DMS114 treated with DMSO at 0.1 percent for 48 hours (cell line): Measurements from ENCODE around the gene PPP2R3C.
A peak's percentile ranks its signal among the peaks of the same experiment; 100 is the strongest.
"Not testable (repeated sequence)": the region's sequence is repeated elsewhere in the genome, so short reads cannot be mapped to it uniquely, and the experiment has no call there.

Experiments
- DNase-seq: peaks from one replicate; lab custom pipeline; 2025; ENCODE audit not compliant: unreplicated experiment; lab: John Stamatoyannopoulos, UW

PPP2R3C gene

DNA sequence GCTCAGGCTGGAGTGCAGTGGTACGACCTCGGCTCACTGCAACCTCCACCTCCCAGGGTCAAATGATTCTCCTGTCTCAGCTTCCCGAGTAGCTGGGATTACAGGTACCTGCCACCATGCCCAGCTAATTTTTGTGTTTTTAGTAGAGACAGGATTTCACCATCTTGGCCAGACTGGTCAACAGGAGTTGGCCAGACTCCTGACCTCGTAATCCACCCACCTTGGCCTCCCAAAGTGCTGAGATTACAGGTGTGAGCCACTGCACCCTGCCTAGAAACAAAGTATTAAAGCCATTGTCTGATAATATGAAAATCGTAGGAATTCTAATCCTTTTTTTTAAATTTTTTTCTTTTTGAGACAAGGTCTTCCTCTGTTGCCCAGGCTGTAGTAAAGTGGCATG lies 56.1 kb downstream of the PPP2R3C start:
- DNase-seq, result not testable (repeated sequence)

DNA sequence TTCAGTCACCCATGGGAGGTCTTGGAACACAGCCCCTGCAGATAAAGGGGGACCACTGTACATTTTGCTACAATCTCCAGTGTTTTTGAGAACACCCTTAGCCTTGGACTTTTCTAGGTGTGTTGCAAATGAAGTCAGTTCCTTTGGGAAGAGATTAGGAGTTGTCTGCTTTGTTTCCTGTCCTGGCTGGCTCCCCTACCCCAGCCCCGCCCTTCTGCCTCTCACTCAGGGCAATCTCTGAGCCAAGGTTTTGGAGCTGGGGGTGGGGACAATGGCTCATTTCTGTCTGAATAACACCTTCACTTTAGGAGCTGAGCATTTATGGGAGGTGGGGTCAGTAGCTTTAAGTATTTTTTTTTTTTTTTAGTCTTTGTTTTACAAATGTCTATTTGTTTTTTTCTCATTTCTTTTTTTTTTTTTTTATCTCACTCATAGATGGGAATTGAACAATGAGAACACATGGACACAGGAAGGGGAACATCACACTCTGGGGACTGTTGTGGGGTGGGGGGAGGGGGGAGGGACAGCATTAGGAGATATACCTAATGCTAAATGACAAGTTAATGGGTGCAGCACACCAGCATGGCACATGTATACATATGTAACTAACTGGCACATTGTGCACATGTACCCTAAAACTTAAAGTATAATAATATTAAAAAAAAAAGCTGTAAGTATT lies 60.5 kb downstream of the PPP2R3C start:
- DNase-seq, result not testable (repeated sequence)

DNA sequence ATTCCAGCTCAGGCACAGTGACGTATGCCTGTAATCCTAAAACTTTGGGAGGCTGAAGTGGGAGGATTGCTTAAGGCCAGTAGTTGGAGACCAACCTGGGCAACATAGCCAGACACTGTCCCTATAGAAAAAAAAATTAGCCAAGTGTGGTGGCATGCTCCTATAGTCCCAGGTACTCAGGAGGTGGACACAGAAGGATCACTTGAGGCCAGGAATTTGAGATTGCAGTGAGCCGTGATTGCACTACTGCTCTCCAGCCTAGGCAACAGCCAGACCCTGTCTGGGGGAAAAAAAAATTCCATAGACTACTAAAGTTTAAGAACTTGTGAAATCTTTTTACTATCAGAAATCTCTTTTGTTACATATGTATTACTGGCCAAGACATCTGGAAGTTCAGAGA lies 69.2 kb downstream of the PPP2R3C start:
- no peak for DNase-seq

DNA sequence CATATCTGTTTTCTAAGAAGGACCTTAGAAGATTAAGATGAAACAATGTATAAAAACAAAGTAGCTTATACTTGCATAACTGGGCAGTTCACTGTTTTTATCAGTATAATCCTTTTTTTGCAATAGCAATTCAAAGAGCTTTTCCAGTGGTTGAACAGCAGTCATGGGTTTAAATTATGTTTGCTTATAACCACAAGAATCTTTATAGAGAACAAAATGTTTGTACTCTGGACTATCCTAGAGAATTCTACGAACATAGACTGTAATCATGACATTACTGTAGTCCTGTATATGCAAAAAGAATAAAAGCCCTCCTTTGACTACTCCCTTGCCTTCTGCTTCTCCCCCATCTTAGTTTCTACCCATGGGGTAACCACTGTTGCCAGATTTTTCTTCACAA lies 70.0 kb downstream of the PPP2R3C start:
- DNase-seq, result no peak

DNA sequence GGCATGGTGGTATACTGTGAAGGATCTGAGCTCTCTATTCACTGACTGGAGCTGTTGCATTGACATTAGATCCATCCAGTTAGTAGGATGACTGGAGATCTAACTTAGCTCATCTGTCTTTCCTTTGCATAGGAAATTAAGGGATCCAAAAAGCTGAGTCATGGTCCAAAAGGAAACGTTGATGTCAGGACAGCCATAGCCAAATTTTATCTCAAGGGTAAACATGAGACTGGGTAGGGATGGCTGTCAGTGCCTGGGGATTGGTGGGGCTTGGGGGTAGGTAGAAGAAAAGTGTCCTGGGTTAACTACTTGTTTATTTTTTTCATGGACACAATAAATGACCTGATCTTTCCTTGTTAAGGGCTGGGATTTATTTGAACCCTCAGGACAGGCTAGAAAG lies 71.1 kb downstream of the PPP2R3C start:
- DNase-seq, result no peak

DNA sequence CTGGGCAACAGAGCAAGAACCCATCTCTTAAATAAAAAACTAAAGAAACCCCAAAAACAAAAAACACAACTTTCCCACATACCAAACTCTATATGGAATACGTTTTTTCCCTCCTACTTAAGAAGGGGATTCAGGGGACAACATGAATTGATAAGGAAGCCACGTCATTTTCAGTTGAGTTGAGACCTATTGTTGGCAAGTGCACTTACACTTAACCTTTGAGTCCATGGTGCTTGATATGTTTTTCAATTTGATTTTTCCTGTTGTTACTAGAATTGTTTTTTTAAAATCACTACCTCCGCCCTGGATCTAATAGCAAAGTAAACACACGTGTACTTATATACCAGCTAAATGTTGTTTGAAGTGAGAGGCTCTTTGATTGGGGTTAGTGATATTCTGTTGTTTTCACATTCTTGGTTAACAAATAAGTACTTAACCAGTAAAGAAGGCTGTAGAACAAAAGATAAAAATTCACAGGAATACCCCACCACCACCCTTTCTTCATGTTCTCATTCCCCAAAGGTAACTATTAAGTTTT lies 73.7 kb downstream of the PPP2R3C start:
- no peak for DNase-seq

DNA sequence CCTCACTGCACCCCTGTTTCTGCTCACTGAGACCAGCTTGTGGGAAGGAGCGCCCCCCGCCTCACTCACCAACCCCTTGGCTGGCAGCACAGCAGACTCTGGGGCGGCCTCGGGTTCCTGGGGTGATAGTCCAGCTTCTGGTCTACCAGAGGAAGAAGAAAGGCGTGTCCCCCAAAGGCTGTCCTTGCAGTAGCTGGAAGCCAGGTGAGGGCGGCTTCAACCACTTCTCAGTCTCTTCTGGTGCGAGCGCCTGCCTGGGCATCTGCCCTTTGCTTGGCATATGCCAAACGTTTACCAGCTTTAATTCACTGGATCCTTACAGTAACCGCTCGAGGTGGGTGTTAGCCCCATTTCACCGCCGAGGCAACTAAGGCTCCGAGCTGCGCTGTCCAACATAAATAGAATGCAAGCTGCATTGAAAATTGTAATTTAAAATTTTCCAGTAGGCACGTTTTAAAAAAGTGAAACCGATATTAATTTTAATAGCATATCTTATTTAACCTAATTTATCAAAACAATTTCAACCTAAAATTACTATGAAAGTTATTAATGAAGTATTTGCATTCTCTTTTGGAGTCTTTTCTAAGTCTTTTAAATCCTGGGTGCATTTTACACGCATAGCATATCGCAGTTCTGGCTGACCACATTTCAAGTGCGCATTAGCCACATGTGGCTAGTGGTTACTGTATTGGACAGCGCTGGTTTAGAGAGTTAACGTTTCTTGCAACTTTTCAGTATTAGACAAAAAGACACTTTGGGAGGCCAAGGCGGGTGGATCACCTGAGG lies 74.8 kb downstream of the PPP2R3C start:
- no peak for DNase-seq

DNA sequence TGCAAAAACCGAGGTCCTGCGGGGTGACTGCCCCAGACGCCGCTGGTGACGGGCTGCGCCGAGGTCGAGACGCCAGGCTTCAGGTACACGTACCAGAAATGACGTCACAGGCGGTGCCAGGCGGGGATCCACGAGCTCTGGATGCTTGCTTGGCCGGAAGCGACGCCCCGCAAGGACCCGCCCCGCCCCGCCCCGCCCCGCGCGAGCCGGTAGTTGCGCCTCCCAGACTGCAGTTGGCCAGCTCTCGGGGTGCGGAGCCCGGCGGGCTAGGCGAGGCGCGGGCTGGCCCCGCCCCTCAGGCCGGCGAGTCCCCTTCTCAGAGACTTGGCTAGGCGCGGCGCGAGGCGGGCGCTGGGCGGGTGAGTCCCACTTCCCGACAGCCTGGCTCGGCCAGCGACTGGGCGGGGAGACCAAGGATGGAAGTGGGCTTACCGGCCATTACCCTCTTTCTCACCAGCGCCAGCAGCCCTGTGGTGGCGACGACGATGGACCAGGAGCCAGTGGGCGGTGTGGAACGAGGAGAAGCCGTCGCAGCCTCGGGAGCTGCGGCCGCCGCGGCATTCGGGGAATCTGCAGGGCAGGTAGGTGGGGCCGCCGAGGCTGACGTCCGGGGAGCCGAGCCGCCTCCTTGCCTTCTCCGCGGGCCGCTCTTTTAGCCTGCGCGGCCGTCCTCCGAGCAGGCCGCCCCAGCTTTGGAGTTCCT lies 75.6 kb downstream of the PPP2R3C start, which contains the start of gene FAM177A1:
Gene FAM177A1, plus strand, starts transcription at position 225 of the 703 bp plus-strand sequence. Its CDS starts 192 bp downstream, at position 417.
- peak; percentile 90 for DNase-seq

DNA sequence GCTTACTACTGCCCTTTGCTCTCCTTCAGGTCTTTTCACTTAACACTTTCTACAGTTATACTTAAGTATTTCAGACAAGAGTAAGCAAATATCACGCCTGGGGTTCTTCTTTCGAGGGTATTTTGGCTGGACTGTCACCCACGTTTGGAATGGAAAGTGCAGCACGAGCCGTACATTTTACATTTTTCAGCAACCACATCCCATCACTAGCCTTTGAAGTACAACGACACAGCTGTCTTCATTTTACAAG lies 76.1 kb downstream of the PPP2R3C start:
- no peak for DNase-seq

DNA sequence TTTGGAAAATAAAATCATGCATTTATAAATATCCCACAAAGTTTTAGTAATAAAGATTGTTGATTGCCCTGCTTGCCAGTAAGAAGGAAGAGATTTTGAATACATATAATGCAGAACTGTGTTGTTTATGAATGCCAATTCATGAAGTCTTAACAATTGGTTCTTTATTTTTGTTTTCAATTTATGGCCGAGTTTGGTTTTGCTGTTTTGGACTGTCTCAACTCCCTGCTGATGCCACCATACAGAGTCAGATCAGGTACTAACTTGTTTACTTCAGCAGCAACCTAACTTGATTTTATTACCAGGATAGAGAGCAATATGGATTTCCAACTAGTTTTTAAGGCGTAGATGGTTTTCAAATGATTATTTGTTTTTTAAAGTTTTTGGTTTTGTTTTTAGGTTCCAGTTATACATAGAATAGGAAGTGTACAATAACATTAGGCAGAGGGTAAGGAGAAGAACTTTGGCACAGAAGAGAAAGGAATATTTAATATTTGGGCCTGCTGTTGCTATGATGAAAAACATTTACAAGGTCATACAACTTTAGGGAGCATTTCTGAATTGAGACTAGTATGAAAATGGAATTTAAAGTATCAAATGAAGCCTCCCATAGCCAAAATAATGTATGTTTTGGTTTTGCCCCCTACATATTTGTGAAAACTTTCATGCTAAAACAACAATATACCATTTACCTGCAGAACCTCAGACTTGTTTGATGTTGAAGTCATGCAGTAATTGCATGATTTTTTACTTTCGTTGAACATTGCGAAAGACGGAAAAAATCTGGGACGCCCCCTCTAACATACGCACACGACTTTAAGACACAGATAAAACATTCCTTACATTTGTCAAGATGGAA lies 76.6 kb downstream of the PPP2R3C start:
- no peak for DNase-seq

DNA sequence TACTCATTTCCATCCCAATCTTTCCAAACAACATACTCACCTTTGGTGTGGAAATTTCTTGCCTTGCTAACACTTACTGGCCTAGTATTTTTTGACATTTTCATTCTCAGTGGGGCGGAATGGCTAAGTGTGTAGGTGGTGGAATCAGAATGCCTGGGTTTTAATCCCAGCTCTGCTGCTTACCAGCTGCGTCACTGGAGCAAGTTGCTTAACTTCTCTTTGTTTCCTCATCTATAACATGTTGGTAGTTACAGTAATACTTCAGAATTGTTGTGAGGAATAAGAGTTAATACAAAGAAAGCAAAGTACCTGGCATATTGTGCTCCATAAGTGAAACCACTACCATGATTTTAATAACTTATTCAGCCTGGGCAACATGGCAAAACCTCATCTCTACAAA lies 78.7 kb downstream of the PPP2R3C start:
- DNase-seq, result no peak

DNA sequence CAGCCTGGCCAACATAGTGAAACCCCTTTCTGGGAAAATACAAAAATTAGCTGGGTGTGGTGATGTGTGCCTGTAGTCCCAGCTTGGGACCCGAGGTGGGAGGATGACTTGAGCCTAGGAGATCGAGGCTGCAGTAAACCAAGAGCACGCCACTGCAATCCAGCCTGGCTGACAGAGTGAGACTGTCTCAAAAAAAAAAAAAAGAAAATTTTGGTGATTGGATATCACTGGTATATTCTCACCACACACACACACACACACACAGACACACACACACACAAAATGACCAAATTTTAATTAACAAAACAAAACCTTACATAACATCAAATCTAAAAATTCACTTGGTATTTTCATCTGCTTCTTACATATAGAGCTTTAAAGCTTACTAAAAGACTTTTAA lies 79.2 kb downstream of the PPP2R3C start:
- no peak for DNase-seq

DNA sequence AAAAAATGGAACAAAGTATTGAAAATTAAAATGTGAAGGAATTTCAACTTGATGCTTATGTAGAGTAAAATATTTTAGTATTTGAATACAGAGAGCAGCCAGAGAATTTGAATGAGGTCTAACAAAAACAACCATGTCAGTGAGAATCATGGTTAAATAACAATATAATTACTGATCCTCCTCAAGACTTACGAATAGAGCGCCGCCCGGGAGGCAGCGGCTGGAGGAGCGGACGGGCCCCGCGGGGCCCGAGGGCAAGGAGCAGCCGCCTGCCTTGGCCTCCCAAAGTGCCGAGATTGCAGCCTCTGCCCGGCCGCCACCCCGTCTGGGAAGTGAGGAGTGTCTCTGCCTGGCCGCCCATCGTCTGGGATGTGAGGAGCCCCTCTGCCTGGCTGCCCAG lies 83.5 kb downstream of the PPP2R3C start:
- not testable (repeated sequence) for DNase-seq
